Effector CD4-positive, alpha-beta T cell (primary cell): ENCODE data around the gene IGFL2.
"Not testable (repeated sequence)": the region's sequence is repeated elsewhere in the genome, so short reads cannot be mapped to it uniquely, and the experiment has no call there.

Experiments
- DNase-seq: peaks from one replicate; pipeline ENCODE4 v3.0.0-alpha.2; 2020

Gene IGFL2

DNA sequence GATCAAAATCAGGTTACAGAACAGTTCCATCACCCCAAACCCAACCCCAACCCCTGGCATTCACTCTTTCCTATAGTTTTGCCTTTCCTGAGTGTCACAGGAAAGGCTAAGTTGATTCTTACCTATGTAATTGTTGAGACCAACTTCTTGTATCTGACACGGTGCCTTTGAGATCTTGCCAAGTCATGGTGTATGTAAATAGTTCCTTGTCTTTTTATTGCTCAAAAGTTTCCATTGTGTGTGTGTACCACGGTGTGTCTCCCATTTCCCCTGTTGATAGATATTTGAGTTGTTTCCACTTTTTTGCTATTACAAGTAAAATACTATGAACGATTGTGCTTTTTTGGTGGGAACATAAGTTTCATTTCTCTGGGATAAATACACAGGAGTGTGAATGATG lies 3.3 kb upstream of the IGFL2 start:
- no peak for DNase-seq

DNA sequence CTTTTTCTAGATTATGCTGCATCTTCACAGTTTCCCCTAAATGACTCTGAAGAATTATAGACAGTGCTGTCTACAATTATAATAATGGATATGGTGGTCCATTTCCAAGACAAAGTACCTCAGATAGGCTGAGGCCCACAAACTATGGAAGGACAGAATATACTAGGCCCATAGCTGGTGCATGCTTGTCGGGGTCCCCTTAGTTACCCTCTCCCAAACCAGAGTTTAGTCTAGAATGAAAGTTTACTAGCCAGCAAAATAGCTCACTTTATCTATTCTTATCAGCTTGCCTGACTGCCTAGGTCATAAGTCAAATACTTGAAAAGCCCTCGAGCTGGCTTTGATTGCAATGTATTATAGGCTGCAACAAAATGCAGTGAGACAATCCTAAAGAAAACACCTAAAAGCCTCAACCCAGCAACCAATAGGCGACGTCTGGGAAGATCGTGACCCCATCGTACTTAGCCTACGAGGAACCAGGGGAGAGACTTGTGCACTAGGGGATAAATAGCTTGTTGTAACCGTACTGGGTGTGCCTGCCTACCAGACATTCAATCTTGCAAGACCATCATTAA lies 785 bp upstream of the IGFL2 start:
- no peak for DNase-seq

DNA sequence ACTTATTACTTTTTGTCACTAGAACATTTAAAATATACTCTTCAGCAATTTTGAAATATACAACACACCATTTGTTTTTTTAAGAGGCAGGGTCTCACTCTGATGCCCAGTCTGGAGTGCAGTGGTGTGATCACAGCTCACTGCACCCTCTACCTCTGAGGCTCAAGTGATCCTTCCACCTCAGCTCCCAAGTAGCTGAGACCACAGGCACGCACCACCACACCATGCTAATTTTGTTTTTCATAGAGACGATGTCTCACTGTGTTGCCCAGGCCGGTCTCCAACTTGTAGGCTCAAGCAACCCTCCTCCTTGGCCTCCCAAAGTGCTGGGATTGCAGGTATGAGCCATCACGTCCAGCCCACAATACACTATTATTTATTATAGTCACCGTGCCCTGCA lies 2.6 kb downstream of the IGFL2 start:
- no peak for DNase-seq

DNA sequence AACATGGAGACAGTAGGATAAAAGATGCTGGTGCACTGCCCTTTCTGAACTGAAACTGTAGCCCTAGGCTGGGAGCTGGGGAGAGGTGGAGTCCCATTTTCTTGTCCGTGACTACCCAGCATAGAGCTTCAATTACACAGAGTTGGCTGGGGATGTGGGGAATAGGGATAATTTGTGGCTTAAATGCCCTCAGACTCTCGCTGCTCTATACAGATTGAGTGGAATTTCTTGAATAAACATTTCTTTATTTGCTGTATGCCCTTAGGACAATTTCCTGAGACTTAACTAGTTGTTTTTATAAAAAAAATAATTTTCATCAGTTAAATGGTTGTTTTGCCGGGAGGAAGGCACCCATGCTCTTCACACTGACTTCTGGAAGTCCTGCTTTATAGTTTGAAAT lies 7.2 kb downstream of the IGFL2 start:
- DNase-seq = no peak

DNA sequence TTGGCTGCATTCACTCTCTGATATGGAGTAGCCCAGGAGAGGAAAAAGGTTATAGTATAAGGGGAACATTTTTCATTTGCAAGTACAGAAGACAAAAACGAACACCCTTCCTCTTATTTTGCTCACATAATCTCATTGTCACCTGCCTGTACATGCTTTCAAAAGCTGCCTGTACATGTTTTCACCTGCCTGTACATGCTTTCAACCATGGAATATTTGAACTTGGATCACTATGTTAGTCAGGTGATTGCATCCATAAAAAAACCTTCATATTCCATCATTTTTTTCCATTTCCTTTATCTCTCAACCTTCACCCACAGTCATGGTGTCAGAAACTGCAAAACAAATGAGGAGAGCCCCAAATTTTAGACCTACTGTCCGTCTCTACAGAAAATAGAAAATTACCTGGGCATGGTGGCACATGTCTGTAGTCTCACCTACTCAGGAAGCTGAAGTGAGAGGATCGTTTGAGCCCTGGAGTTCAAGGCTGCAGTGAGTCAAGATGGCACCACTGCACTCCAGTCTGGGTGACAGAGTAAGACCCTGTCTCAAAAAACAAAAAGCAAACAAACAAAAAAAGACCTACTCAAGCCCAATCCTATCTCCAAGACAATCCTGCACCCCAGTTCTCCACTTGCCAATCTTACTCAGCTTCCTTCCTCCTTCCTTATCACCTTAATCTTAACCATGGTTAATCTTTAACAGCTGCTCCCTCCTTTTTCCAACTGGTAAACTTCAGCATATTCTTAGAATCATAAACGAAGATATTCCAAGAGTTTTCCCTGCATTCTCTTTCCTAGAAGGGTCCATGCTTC lies 11.6 kb downstream of the IGFL2 start:
- no peak for DNase-seq

DNA sequence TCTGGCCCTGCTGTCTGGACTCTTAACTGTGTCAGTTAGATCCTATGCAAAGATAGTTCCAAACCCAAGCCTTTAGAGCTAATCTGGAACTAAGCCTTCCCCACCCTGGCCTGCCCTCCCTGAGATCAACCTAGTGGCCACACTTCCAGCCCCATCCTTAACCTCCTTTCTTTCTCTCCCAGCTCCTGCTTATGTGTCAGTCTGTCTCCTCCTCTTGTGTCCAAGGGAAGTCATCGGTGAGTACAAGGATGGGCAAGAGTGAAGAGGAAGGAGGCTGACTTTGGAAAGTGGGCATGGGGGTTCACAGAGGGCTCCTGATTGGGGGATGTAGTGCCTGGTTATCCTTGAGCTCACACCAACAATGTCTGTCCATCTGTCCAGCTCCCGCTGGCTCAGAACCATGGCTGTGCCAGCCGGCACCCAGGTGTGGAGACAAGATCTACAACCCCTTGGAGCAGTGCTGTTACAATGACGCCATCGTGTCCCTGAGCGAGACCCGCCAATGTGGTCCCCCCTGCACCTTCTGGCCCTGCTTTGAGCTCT lies 12.3 kb downstream of the IGFL2 start:
- DNase-seq = no peak

DNA sequence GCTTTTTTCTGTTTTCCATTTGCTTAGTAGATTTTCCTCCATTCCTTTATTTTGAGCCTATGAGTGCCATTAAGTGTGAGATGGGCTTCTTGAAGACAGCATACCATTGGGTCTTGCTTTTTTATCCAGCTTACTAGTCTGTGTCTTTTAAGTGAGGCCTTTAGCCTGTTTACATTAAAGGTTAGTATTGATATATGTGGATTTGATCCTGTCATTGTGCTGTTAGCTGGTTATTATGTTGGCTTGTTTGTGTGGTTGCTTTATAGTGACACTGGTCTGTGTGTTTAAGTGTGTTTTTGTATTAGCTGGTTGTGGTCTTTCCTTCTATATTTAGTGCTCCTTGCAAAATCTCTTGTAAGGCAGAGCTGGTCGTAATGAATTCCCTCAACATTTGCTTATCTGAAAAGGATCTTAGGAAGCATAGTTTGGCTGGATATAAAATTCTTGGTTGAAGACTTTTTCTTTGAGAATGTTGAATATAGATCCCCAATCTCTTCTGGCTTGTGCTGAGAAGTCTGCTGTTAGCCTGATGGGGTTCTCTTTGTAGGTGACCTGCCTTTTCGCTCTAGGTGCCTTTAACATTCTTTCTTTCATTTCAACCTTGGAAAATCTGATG lies 13.7 kb downstream of the IGFL2 start:
- DNase-seq = not testable (repeated sequence)

DNA sequence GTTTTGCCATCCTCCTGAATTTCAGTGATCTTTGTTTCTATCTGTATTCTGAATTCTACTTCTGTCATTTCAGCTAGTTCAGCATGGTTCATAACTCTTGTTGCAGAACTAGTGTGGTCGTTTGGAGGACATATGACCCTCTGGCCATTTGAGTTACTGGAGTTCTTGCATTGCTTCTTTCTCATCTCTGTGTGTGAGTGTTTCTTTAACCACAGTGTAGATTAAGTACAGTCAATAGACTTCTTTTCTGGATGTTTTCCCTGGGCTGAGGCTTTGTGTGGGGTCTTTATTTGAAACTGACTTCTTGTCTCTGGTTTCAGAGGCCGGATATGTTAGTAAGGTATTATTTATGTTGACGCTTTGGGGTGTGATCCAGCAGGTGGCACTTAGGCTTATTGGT lies 14.7 kb downstream of the IGFL2 start:
- DNase-seq = no peak

DNA sequence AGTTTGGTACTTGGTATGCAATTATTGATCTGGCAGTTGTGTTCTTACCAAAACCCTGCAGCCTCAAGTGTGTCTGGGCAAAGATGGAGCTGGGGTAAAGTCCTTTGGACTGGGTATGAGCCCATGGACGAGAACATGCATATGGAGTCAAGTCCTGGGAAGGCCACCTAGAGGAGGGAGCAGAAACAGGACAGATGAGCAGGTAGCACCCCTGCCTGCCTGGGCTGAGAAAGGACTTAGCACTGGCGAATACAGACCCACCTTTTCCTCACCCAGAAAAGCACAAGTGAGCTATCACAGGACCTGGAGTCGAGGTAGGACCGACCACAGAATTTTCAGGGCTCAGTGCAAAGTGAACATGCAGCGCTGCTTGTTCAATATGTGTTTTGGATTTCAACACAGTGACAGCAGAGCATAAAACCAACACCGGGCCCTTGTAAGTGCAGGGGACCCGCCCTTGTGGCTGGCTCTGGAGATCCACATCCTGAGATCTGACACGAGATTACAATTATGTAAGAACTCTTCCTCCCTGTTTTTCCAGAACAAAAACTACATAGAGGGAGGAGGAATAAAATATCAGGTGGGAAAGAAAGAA lies 25.9 kb downstream of the IGFL2 start:
- DNase-seq = no peak

DNA sequence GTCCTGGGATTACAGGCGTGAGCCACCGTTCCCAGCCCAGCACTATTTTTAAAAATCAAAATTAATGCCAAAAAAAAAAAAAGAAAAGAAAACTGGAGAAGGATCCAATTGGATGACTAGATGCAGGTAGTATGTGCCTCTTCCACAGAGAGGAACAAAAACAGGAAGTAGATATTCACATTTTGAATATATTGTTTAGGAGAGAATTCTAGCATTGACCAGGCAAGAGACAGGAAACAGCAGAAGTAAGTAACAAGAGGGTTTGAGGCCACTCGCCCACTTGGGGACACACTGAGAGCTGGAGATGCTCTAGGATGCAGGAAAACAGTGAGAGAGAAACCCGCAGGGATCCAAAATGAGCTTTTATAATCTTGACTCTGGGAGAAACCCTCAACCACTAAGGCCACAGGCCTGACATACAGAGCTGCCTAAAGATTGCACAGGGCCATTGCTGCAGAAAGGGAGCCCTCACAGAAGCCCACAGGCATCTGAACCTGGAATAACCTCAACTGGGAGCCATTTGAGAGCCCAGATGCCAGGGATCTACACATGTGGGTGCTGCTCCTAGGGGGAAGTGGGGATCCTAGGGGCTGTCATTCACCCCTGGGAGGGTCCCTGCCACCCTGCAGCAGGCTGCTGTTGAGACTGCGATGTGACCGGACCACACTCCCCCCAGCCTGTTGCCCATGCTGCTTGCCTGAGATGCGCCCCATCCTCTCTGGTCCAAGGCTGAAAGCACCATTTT lies 28.2 kb downstream of the IGFL2 start:
- DNase-seq = no peak

DNA sequence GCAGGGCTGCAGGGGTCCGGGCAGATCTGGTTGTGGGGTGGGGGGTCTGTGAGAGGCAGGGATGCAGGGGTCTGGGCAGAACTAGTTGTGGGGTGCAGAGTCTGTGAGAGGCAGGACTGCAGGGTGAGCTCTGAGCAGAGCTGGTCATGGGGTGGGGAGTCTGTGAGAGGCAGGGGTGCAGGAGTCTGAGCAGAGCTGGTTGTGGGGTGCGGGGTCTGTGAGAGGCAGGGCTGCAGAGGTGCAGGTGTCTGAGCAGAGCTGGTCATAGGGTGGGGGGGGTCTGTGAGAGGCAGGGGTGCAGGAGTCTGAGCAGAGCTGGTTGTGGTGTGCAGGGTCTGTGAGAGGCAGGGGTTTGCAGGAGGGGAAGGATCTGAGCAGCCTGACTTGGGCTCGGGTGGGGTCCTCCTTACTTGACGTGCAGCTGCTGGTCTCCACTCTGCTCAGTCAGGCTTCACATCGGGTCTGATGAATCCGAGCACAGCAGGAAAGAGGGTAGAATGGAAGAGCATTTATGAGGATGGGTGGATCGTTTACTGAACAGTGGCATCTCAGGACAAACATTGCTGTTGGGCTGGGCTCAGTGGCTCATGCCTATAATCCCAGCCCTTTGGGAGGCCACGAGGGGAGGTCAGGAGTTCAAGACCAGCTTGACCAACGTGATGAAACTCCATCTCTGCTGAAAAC lies 31.2 kb downstream of the IGFL2 start:
- no peak for DNase-seq

DNA sequence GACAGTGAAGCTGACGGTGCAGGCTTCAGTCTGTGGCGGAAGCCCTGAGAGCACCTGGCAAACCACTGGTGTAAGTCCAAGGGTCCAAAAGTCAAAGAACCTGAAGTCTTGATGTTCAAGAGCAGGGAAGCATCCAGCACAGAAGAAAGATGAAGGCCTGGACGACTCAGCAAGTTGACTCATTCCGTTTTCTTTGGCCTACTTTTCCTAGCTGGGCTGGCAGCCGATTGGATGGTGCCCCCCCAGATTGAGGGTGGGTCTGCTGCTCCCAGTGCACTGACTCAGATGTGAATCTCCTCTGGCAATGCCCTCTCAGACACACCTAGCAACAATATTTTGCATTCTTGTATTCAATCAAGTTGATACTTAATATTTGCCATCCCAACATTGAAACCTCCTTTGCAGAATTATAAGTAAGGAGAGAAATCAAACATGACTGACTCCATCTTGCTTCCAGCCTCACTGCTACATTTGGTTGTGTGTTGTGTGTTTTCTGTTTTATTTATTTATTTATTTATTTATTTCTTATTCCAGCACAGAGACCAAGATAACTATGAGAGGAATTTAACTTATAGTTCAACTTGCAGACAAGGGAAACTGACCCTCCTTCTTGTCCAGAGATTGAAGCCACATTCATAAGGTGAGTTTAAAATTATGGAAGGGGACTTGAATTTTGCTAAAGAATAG lies 32.8 kb downstream of the IGFL2 start:
- DNase-seq = no peak

DNA sequence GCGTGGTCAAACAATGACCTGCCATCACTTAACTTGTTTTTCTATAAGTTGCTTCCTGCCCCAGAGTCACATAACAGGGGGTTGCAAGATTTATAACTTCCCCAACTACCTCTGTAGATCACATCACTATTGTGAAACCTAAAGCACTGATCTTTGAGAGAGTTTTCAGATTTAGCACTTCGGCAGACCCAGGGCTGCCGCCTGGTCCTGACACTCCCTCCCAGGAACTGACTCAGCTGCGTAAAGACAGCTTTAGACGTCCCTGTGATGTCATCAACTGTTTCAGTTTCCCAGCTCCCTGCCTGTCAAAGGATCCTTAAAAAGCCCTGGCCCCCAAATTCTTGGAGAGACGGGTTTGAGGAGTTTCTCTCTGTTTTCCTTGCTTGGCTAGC lies 33.3 kb downstream of the IGFL2 start:
- DNase-seq = no peak

DNA sequence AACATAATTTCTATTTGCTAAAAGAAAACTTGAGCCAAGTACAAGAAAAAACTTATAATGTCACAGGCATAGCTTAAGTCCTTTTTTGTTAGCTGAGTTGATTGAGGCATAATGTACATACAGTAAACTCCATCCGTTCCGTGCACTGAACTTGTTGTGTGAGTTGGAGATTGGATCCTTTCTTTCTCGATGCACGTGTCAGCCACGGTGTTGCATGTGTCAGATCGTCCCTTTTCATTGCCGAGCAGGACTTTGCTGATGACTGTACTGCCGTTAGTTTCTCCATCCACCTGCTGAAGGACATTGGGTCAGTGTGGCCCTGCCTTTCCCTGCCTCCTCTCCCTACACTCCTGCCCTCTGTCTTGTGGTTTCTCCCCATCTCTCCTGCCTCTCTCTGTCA lies 34.4 kb downstream of the IGFL2 start:
- DNase-seq = no peak

DNA sequence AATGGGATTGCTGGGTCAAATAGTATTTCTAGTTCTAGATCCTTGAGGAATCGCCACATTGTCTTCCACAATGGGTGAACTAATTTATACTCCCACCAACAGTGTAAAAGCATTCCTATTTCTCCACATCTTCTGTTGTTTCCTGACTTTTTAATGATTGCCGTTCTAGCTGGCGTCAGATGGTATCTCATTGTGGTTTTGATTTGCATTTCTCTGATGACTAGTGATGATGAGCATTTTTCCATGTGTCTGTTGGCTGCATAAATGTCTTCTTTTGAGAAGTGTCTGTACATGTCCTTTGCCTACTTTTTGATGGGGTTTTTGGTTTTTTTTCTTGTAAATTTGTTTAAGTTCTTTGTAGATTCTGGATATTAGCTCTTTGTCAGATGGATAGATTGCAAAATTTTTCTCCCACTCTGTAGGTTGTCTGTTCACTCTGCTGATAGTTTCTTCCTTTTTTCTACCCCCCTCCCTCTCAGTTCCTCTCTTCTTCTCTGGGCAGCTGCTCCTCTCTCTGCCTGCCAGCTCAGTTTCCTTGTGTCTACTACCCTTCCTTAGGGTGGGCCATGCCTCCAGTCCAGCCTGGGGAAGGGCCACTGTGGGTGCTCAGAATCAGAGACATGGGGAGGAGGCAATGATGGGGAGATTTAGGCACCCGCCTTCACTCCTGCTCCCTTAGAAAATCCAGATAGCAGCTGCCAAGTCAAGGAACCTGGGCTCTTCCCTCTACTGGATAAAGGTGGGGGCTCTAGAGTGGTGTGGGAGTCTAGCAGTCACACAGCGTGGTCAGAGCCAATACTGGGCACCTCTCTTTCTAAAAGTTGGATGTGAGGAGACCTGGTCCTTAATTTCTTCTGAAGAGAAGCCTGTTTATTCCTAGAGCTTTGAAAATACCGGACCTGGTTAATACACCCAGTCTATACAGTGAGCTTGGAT lies 37.0 kb downstream of the IGFL2 start:
- not testable (repeated sequence) for DNase-seq

DNA sequence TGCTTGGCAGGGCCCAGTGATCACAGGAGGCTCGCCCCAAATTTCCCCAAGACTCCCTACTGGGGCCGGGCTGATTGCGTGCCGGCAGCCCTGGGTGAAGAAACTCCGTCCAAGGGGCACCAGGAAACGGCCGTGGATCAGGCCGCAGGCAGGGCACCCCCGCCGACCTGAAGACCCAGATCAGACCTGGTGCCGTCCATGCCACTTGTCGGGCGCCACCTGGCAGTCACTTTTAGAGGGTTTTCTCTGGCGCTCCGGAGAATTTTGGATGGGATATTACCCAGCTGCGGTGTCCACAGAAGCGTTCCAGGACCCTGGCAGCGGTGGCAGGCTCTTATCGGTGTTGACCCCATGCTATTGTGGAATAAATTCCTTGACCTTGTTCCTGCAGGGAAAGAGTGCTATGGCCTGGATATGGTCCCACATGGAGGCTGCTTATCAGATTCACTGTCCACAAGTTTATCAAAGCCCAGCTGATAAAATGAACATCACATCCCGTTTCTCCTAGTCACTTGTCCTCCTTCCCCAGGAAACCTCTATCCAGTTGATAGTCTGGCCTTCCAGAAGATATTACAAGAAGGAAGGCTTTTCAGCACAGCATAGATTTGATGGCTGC lies 38.2 kb downstream of the IGFL2 start:
- no peak for DNase-seq

DNA sequence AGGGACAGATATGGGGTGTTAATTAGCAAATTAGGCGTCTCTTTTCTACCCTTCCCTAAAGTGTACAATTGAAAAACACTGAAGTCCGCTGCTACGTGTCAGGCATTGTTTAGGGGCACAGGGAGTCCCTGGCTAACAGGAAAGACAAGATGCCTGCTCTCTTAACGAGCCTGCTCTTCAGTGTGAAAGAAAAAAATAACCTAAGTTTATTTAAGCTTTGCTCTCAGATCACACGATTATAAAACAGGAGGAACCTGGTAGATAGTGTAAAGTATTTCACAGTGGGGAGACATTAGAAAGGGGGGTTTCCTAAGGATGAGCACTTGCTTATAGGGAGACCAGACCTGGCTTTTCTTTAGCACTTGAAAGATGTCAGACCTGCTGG lies 38.7 kb downstream of the IGFL2 start:
- DNase-seq = no peak

DNA sequence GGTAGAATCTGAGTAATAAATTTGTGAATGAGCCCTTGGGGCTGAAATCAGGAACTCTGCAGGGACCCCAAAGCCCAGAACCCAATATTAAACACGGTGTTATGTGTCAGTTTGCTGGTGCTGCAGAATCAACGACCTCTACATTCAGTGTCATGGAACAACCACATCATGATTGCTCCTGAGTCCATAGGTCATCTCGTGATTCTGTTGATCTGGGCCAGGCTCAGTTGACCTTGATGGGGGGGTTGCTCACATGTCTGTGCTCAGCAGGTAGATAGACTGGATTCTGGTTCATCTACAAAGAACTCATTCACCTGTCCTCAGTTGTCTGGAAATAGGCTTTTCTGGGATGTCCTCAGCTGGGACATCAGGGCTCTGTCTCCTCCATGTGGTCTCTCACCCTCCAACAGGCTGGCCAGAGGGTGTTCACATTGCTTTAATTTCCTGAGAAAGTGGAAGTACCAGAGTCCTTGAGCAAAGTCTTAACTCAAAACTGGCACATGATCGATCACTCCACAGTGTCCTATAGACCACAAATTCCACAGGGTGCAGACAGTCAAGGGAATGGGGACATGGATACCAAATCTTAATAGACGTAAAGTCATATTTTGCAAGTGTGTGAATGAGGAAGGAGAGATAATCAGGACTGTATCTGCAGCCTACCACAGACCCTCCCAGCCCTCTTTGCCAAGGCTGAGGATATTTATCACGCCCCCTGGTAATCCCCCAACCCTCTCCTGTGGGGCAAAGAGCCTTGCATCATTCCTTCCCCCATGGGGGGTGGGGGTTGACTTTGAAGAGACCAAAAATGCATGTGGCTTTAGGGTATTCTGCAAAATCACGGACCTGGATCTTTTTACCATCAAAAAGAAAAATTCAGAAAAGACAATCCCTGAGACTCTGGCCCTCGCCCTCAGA lies 42.2 kb downstream of the IGFL2 start:
- no peak for DNase-seq

DNA sequence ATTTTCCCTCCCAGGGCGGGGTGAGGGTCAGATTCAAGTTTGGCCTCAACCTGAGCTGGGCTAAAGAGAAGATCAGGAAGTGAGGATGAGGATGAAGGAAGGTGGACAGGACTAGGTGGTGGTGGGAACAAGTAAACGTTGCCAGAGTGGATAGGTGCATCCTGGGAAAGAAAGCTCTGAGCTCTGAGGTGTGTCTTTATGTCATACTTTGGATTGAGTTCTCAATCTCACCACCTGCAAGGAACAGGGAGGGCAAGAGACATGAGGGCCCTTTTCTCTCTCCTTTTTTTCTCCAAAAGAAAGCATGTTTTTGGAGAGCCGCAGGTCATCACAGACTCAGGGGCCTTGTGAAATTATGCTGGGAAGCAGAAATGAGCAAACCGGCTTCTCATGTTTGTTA lies 43.3 kb downstream of the IGFL2 start:
- no peak for DNase-seq
